ENCODE results near the gene ISYNA1.
"Not testable (repeated sequence)": the region's sequence is repeated elsewhere in the genome, so short reads cannot be mapped to it uniquely, and the experiment has no call there.

ISYNA1 gene

DNA sequence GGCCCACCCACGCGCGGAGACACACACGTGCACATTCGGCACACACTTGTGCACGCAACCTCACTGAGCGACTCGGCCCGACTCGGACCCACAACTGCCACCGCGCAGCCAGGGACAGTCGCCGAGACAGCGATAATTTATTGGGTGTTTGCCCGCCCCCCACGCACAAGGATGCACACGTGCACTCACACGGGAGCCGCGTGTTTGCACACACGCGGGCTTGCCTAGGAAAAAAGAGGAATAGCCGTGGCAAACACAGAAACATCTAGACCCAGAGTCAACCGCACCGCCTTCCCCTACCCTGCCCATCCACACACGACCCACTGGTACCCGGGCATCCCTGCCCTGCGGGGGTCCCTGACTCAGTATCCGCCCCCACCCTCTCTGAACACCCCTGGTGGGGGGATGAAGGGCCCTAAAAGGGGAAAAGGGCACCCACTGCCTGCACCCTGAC, 19.9 kb downstream of the ISYNA1 start:
- no peak for DNase-seq

GRCh38 chr19:18417250-18418028, 20.5 kb downstream of the ISYNA1 start:
- DNase-seq: peak in 1 of 2 experiments; percentile 44

GRCh38 chr19:18416778-18417249, 21.1 kb downstream of the ISYNA1 start:
- peak; percentile 22 to 72 for DNase-seq

DNA sequence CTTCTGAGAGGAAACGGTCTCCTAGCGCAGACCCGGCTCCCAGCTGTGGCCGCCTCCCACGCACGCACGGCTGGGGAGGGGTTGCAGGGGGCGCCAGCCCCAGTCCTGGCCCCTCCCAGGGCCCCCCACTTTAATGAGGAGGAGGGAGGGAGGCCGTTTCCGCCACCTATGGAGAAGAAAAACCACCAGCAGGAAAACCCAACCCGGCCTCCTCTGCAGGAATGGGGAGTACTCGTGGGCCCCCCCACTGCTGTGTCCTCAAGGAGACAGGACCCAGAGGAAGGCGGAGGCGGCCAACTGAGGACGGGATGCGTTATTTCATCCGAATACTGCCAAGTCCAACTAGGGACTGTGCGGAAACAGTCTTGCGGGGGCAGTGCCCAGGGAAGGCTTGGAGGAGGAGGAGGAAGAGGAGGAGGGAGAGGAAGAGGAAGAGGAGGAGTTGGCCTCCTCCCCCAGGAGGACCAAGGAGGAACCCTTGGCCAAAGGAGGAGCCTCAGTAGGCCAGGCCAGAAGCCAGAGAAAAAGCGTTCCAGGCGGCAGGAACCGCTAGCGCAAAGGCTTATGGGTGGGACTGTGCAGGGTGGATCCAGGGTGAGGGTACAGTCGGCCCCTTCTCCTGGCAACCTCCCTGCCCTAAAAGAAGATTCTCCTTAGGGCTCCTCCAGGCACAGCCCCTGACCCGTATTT, 22.6 kb downstream of the ISYNA1 start:
- no peak for DNase-seq

DNA sequence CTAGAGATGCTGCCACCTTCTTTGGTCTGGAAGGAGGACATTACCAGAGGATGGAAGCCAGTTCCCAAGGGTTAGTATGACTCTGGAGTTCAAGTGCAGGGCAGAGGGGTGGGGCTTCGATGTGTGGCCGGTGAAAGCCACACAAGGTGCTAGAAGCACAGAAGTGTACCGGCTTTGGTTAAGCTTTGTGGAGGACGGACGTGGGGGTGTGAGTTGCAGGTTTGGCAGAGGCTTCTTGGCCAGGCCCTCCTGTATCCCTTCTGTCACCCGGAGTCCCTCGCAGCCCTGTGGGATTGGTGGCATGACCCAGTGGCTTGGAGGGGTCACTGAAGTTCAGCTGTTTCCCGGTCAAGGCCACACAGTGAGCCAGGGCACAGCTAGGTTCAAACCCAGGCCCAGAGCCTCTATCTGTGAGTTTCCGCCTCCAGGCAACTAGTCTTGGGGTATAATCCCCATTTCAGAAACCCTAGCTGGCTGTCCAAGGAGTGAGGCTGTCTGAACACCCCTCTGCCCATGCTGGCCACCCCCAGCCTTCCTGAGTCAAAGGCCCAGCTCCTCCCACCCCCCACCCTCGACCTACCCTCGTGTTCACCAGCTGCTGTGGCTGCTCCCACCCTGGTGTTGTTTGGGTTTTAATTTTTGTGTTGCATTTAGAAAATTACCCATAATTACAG, 23.3 kb downstream of the ISYNA1 start:
- no peak for DNase-seq

- no peak for DNase-seq
Observed at GRCh38 chr19:18412610-18413239, 25.2 kb downstream of the ISYNA1 start.

GRCh38 chr19:18408053-18408476, 29.9 kb downstream of the ISYNA1 start:
- no peak for DNase-seq

- DNase-seq: no peak
Observed at GRCh38 chr19:18406749-18407148, 31.2 kb downstream of the ISYNA1 start.

DNA sequence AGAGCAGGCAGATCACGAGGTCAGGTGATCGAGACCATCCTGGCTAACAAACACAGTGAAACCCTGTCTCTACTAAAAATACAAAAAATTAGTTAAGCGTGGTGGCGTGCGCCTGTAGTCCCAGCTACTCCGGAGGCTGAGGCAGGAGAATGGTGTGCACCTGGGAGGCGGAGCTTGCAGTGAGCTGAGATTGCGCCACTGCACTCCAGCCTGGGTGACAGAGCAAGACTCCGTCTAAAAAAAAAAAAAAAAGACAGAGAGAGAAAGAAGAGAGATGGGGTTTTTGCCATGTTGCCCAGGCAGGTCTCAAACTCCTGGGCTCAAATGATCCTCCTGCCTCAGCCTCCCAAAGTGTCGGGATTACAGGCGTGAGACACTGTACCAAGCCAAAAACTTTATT, 32.2 kb downstream of the ISYNA1 start:
- DNase-seq: not testable (repeated sequence)

GRCh38 chr19:18402455-18403248, 35.3 kb downstream of the ISYNA1 start:
- DNase-seq: not testable (repeated sequence)

GRCh38 chr19:18401580-18402112, 36.3 kb downstream of the ISYNA1 start:
- peak in 1 of 2 experiments; percentile 20 for DNase-seq

- DNase-seq: peak in 1 of 2 experiments; percentile 26
Observed at GRCh38 chr19:18399008-18399407, 38.9 kb downstream of the ISYNA1 start.

- no peak for DNase-seq
Observed at GRCh38 chr19:18397242-18398202, 40.4 kb downstream of the ISYNA1 start, which contains the start of gene LRRC25. TSS of gene LRRC25 (minus strand) at chr19:18397622. CDS start at chr19:18396963, 659 bp downstream.

DNA sequence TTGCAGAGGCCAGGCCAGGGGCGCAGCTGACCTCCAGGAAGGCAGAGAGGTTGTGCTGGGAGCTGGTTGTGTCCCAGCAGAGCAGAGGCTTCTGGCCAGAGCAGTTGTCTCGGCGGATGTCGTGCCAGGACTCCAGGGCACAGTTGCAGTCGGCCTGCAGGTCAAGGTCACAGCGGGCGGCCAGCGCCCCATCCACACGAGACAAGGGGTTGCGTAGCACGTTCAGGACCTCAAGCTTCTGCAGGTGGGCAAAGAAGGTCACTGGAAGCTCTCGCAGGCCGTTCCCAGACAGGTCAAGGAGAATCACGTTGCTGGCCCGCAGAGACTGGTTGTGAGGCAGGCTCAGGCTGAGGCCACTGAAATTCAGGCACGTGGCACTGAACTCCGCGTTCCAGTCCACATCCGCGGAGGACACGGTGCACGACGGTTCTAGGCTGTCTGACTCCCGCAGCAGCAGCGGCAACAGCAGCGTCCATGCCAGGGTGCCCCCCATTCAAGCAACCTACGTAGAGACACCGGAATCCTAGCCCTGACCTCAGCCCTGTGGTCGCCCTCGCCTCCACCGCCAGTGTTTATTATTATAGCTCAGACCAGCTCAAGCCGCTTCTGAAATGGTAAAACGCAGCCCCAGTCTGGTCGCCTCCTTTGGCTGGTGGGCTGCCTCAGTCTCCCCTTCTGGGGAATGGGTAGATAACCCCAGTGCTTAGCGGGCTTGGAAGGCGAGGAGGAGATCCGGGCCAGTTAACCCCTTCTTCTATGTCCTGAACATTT, 41.3 kb downstream of the ISYNA1 start:
- DNase-seq: no peak

DNA sequence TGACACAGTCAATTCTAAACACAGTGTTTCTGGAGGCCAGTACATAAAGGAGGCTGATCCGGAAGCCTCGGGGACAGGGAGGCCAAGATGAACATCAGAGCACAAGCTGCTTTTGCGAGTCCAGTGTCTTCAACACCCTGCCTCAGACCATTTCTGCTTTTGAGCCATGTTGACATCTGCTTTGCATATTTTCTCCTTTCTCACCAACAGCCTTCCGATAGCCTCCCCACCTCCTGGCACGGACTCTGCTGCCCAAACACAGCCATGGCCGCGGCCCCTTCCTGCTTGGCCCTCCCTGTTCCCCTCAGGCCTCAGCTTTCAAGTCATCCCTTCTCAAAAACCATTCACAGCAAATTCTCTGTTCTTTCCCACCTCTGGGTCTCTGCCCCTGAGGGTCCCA, 44.1 kb downstream of the ISYNA1 start:
- no peak for DNase-seq

- no peak for DNase-seq
Observed at GRCh38 chr19:18392926-18393325, 45.0 kb downstream of the ISYNA1 start.

DNA sequence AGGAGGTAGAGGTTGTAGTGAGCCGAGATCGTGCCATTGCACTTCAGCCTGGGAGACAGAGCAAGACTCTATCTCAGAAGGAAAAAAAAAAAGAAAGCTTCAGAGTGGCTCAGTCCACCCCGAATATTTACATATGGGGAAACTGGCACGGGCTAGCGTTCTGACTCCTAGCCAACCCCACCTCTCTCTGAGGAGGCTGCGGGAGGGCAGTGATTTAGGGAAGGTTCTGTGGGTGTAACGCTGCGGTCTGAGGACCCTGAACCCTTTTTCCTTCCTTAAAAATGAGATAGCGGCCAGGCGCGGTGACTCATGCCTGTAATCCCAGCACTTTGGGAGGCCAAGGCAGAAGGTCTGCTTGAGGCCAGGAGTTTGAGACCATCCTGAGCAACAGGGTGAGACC, 45.5 kb downstream of the ISYNA1 start:
- no peak for DNase-seq

DNA sequence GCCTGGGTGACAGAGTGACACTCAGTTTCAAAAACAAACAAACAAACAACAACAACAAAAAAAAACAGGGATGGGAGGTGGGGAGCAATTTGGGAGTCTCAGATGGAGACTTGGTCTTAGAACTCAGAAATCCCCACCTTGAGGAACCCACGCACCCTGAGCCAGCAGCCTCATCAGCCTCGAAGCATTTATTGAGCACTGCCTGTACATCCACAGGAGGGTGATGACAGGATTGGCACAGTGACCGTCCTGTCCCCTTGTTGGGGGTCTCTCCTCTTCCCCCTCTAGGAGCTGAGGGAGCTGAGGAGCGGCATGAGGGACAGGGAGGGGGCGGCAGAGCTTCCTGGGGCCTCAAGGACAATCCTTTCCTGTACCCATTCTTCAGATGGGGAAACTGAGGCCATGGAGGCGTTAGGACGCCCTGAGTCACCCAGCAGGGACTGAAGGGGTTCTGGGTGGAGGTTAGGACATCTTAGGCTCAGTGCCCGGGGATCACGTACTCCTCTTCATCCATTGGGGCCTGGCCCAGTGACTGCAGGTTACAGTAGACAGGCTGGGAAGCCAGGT, 46.3 kb downstream of the ISYNA1 start:
- DNase-seq: no peak
